Epidermal melanocyte (primary cell): ENCODE results near the gene EML6.
"Not testable (repeated sequence)": the region's sequence is repeated elsewhere in the genome, so short reads cannot be mapped to it uniquely, and the experiment has no call there.

Experiments used
- DNase-seq: peaks from one replicate; pipeline ENCODE4 v3.0.0; 2011; ENCODE audit warnings: low spot score; ENCODE audit not compliant: insufficient read length

The EML6 gene

GRCh38 chr2:54845094-54845493 is 121.6 kb downstream of the EML6 start:
- DNase-seq: no peak

GRCh38 chr2:54845514-54845913 is 122.1 kb downstream of the EML6 start:
- no peak for DNase-seq

GRCh38 chr2:54850171-54851122 is 127.0 kb downstream of the EML6 start:
- DNase-seq: no peak

GRCh38 chr2:54853616-54854310 is 130.3 kb downstream of the EML6 start:
- no peak for DNase-seq

GRCh38 chr2:54855434-54855833 is 132.0 kb downstream of the EML6 start:
- DNase-seq: no peak

- DNase-seq: no peak
These were observed 134.7 kb downstream of the EML6 start for GRCh38 chr2:54858021-54858681.

- no peak for DNase-seq
These were observed 136.0 kb downstream of the EML6 start for GRCh38 chr2:54859416-54859815.

- no peak for DNase-seq
These were observed 136.7 kb downstream of the EML6 start for GRCh38 chr2:54859997-54860701.

- DNase-seq: no peak
These were observed 138.8 kb downstream of the EML6 start for GRCh38 chr2:54862229-54862628.

- no peak for DNase-seq
These were observed 139.3 kb downstream of the EML6 start for GRCh38 chr2:54862742-54863141.

- no peak for DNase-seq
These were observed 140.2 kb downstream of the EML6 start for GRCh38 chr2:54863660-54864059.

GRCh38 chr2:54864096-54864495 is 140.6 kb downstream of the EML6 start:
- DNase-seq: no peak

GRCh38 chr2:54864727-54865126 is 141.3 kb downstream of the EML6 start:
- no peak for DNase-seq

GRCh38 chr2:54866179-54866578 is 142.7 kb downstream of the EML6 start:
- DNase-seq: no peak

GRCh38 chr2:54866868-54867267 is 143.4 kb downstream of the EML6 start:
- no peak for DNase-seq

- no peak for DNase-seq
These were observed 144.0 kb downstream of the EML6 start for GRCh38 chr2:54867457-54867856.

GRCh38 chr2:54871457-54872107 is 148.1 kb downstream of the EML6 start:
- no peak for DNase-seq

GRCh38 chr2:54872780-54873179 is 149.3 kb downstream of the EML6 start:
- DNase-seq: no peak

GRCh38 chr2:54873236-54873635 is 149.8 kb downstream of the EML6 start:
- not testable (repeated sequence) for DNase-seq

GRCh38 chr2:54876764-54877163 is 153.3 kb downstream of the EML6 start:
- no peak for DNase-seq

GRCh38 chr2:54878182-54878581 is 154.7 kb downstream of the EML6 start:
- DNase-seq: no peak
